ENCODE measurements around the gene SLC7A4.

SLC7A4 gene

DNA sequence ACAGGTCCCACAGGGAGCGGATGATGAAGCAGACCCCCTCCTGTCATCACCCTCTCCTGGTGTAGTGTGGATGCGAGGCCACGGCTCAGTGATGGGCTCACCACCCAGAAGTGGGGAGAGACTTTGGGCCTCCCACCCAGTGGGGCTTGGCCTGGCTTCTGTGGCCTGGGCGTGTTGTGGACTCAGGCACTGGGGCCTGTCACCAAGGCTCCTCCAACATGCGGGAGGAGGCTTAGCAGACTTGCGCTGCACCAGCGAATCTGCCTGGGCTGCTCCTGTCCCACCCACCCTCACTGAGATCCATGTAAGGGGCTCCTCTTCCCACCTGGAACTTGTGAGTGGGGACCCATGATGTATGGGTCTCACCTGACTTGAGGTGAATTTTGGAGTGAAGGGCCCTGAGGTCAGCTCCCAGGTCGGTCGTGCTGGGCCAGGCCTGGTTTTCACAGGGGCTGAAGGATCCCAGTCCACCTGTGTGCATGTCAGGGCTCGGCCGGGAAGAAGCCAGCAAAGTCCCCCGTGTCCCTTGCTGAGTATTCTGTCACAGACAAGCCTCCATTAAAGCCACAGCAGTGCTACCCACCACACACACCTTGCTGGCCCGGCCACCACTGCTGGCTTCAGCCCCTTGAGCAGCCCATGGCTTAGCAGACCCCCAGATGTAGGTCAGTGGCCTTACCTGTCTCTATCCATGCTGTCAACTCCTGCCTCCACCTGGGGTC lies 34.7 kb downstream of the SLC7A4 start:
- no peak for DNase-seq

DNA sequence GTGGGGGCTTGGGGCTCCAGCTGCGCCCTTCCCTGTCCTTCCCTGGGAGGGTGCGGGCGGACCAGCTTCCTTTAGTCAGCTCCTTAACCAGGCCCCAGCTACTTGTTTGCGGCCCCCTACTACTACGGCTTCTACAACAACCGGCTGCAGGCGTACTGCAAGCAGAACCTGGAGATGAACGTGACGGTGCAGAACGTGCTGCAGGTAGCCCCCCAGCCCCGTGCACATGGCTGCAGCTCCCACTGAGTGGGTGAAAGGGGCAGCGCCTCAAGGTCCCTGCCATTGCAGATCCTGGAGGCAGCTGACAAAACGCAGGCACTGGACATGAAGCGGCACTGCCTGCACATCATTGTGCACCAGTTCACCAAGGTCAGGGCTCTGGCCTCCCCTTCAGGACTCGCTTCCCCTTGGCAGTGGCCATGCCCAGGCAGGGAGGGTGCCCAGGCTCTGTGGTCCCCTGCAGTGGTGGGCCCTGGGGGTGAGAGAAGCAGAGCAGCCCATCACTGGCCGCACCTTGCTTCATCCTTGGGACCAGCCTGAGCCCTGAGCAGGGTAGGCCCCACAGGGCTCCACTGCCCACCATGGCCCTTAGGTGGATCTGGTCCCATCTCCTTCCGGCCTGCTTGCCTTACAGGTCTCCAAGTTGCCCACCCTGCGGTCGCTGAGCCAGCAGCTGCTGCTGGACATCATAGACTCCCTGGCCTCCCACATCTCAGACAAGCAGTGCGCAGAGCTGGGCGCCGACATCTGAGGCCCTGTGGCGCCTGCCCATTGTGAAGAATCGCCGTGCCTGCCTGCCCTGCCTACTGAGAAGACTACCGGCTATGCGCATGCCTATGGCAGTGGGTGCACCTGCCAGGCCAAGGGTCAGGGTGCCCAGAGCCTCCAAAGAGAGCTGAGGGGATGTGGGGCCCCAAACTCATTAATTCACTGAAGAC lies 35.5 kb downstream of the SLC7A4 start:
- no peak for DNase-seq

DNA sequence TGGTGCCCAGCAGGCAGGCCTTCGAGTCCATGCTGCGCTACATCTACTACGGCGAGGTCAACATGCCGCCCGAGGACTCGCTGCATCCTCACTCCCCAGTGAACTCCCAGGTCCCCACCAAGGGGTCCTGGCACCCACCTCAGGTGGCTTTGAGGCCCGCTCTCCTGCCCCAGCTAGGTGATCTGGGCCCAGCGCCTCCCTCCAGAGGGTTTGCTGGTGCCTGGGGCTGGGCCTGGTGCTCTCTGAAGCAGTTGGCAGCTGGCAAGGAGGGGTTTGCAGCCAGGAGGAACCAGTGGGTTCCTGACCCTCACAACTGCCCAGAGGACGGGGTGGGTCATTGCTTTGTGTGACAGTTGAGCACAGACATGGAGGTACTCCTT lies 36.3 kb downstream of the SLC7A4 start:
- DNase-seq, result no peak

DNA sequence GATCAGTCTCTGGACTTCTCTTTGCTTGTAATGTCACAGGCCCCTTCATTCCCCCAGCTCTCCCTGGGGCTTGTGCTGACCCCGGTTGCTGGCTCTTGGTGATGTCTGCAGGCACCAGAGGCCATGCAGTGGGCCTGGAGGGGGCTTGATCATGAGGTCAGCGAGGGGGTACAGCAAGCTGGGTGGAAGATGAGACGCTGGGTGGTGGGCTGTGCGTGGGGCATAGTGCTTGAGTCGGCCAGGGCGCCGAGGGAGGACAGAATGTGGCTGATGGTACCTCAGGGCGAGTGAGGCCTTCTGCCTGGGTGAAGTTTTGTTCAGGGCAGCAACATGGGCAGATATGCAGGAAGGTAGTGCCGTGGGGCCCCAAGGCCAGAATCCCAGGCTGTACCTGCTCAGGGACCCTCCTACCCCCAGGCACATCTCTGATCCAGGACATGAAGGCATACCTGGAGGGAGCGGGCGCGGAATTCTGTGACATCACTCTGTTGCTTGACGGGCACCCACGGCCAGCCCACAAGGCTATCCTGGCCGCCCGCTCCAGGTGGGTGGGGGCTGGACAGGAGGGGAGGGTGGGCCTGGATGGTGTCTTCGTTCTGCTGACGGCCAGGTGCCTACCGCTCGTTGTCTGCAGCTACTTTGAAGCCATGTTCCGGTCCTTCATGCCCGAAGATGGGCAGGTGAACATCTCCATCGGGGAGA lies 36.9 kb downstream of the SLC7A4 start:
- DNase-seq, result no peak

DNA sequence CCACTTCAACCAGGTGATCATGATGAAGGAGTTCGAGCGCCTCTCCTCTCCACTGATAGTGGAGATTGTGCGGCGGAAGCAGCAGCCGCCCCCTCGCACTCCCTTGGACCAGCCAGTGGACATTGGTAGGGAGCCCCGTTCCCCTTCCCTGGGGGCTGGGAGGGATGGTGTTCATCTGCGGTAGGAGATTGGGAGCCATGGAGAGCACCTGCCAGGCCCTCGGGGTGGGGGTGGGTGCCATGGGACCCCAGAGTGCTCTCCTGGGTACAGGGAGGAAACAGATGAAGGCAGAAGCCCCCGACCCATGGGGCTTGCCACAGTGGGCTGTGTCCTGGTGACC lies 37.5 kb downstream of the SLC7A4 start:
- DNase-seq, result no peak

DNA sequence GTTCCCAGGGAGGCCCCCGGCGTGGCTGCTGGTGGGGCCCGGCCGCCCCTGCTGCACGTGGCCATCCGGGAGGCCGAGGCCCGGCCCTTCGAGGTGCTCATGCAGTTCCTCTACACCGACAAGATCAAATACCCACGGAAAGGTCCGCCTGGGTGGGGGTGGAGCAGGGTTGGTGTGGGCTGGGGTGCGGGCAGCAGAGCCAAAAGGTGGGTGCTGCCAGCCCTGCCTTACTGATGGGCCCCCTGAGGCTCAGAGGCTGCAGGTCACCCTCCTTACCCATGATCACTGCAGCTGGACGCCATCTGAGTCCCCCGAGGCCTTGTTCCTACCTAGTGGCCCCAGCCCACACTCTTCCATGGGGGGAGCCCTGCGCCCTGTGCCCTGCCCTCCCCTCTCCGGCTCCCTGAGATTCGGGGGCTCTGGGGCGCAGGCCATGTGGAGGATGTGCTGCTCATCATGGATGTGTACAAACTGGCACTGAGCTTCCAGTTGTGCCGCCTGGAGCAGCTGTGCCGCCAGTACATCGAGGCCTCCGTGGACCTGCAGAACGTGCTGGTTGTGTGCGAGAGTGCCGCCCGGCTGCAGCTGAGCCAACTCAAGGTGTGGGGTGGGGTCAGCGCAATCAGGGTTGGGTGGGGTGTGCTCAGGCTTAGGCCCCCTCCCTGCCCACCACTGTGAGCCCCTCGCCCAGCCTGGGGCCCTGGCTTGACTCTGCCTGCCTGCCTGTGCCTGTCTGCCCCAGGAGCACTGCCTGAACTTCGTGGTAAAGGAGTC lies 38.0 kb downstream of the SLC7A4 start:
- DNase-seq, result no peak

DNA sequence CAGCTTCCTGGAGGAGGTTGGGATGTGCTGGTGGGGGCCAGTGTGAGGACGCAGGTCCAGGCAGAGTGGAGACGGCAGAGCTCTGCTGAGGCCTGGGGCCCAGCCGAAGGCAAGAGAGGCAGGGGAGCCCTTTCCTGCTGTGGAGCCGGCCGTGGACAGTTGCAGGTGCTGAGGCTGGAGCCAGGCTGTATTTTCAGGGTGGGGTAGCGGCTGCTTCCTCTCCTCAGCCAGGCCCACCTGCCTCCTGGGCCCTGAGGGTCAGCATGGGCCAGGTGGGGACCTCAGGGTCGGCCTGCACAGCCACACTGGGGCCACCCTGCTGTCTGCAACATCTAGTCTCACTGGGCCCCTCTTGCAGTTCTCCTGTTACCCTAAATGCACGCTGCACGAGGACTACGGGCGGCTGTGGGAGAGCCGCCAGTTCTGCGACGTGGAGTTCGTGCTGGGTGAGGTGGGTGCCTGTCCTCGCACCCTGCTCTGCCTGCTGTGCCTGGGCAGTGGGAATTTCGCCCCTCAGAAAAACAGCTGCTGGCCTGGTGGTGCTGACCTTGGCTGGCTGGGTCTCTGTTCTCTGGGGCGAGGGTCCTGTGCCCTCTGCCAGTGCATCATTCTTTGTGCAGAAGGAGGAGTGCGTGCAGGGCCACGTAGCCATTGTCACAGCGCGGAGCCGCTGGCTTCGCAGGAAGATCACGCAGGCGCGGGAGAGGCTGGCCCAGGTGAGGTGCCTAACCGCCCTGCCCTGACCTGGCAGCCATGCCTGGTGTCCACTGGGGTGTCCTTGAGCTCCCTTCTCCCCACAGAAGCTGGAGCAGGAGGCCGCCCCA lies 38.8 kb downstream of the SLC7A4 start:
- no peak for DNase-seq

DNA sequence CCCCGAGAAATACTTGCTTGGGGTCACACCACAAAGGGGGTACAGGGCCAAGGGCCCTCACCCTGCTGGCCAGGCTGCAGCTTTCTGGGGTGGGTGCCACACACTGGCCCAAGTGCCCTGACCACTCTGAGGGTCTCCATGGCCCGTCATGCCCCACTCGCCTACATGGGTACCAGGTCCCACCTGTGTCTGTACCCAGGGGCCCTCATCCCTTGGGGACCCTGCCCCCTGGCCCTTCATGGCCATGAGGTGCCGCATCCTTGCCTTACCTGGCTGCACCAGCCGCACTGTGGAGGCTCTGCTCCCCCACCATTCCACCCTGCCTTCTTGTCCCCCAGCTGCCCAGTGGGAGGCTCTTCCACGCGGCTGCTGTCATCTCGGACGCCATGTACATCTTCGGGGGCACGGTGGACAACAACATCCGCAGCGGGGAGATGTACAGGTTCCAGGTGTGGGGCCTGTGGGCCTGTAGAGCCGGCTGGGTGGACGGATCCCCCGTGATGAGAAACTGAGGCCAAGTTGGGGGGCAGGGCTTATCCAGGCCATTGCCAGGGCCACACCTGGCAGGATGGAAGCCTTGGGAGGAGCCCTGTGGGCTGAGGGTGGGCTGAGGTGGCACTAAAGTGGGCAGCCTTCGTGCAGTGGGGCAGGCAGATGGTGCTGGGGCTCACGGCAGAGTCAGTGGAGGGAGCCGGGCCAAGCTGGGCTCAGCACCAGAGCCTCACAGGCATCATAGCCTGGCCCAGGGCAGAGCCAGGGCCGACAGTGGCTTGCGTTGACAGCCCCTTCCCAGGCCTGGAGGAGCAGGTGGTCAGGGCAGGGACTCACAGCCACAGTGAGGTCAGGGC lies 39.7 kb downstream of the SLC7A4 start:
- no peak for DNase-seq

DNA sequence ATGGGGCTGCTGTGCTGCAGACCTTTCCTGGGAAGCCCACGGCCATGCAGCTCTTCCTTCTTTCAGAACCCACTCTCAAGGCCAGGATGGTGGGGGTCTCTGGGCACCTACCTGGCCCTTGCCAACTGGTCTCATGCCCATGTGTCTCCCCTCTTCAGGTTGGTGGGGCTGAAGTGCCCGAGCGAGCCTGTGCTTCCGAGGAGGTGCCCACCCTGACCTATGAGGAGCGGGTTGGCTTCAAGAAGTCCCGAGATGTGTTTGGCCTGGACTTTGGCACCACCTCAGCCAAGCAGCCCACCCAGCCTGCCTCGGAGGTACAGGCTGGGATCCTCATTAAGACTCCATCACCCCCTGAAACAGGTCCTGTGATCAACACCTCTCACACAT lies 40.3 kb downstream of the SLC7A4 start:
- no peak for DNase-seq

DNA sequence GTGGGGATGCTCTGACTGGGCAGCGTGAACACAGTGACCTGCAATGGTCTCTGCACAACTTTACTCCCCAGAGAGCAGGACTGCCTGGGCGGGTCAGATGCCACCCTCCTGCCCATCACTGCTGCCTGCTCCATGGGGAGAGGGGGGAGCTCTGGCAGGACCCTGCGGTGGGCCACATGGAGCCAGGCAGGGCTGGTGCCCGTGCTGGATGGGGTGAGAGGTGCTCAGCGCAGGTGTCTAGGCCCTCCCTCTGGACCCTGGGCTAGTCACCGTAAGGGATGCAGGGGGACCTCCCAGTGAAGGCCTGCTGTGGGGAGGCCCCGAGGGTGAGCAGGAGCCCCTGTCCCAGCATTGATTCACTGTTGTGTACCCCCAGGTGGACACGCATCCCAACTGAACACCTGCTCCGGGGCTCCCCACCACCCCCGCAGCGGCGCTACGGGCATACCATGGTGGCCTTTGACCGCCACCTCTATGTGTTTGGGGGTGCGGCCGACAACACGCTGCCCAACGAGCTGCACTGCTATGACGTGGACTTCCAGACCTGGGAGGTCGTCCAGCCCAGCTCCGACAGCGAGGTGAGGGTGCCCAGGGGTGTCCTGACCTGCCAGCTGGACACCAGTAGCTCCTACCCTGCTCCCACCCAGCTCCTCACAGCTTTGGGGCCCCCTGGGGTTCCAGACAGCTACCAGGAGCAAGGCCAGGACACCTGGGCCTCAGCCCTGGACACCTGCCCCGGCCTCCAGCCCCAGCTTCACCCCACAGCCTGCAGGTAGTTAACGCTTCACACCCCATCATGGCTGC lies 40.9 kb downstream of the SLC7A4 start:
- DNase-seq, result no peak

DNA sequence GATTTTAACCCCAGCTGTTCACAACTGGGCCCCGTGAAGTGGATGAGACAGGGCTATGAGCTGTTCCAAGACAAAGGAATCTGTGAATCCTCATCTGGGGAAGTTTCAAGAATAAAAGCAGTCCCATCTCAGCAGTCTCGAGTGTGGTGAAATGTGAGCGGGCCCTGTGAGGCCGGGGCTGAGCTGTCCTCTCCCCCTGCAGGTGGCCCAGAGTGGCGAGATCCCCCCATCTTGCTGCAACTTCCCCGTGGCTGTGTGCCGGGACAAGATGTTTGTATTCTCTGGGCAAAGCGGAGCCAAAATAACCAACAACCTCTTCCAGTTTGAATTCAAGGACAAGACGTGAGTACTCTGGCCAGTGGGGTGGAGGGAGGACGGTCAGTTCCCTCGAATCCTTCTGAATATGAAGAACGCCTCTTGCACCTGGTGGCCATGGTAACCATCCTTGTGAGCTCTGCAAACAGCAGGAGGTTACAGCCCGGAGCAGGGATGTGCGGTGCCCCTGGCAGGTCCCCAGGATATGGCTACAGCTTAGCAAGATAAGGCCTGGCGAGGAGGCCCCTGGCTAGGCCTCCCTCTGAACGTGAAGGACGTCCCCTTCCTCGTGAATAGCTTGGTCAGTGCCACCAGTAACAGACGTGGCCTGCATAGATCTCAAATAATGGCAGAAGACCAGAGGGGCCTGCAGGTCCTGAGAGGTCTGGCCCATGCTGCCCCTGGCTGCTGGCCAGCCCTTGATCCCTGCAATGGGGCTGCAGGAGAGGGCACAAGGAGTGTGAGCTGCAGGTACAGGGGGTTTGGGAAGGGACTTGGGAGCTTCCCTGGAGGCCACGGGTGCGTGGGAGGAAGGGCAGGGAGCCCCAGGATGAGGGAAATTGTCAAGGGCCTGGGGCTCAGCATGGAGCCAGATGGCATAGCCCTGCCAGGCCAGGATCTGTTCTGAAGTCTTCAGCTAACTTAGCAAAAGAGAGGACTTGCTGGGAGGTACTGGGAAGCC lies 41.9 kb downstream of the SLC7A4 start:
- DNase-seq, result no peak

DNA sequence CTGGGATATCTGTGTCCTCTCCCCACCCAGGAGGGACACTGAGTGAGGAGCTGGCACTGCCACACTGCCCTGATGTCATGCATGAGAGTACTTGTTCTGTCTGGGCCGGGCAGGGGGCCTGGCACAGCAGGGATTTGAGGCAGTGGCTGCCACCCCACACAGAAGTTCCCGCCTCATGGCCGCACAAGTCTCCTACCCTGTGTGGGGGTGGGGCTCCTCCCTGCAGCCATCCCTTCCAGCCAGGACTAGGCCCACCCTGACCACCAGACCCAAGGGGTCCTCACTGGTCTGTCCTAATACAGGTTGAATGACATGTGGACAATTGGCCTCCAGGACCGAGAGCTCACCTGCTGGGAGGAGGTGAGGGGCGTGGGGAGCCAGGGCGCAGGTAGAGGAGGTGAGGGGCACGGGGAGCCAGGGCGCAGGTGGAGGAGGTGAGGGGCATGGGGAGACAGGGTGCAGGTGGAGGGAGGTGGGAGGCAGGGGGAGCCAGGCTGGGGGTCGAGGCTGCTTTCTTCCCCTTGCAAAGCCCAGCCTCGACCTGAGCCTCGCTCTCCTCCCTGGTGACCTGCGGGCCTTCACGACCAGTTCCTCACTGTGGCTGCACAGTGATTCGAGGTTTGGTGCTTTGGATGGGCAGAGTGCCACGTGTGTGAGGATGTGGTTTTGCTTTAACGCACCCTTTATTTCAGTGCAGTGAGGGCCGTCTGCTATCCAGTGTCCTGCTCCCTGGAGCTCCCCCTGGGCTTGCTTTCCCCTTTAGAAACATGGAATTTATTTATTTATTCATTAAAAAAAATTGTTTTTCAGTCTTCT lies 42.8 kb downstream of the SLC7A4 start:
- no peak for DNase-seq

DNA sequence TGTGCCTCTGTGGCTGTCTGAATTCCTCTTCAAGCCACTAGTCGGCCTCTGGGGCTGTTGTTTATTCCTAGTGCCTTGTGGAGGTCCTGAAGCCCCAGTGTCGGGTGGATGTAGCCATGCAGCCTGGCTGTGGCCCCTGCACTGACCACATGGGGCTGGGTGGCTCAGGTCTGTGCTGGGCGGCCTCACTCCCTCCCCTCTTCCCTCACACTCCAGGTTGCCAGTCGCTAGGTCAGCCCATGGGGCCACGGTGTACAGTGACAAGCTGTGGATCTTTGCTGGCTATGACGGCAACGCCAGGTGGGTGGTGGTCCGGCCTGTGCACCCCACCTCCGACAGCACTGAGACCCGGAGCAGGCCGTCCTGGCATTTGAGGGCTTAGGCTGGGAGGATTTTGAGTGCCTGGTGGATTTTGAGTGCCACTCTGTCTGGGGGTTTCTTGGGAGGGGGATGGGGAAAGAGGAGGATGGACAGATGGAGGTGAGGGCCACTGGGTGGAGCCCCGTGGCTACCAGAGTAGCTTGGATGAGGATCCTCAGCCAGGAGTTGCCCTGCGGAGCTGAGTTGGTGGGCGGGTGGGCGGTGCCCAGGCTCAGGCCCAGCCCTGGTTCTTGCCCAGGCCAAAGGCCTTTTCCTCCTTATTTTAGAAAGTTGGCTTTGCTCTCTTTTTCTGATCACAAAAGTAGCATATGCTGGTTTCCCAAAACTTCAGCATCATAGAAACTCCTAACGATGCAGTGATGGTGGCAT lies 43.6 kb downstream of the SLC7A4 start:
- no peak for DNase-seq

DNA sequence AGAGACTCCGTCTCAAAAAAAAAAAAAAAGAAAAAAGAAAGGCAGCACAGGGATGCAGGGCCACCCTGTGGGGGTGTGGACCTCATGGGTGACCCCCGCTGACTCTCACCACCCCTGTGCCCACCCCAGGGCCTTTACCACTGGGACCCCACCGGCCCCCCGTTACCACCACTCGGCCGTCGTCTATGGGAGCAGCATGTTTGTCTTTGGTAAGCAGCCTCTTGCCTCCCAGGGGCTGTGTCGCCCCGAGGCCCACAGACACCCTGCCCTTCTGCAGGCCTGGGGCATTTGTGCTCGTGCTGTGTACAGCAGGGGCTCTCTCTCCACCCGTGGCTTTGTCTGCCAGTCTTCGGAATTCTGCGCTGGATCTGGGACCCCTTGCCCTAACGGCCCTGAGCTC lies 45.0 kb downstream of the SLC7A4 start:
- DNase-seq, result no peak

DNA sequence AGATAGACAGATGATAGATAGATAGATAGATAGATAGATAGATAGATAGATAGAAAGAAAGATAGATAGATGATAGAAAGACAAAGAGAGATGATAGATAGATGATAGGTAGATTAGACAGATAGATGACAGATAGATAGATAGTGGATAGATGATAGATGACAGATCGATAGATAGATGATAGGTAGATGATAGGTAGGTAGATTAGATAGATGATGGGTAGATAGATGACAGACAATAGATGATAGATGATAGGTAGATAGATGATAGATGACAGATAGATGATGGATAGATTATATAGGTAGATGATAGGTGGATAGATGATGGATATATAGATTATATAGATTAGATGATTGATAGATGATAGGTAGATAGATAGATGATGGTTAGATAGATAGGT lies 46.0 kb downstream of the SLC7A4 start:
- no peak for DNase-seq

DNA sequence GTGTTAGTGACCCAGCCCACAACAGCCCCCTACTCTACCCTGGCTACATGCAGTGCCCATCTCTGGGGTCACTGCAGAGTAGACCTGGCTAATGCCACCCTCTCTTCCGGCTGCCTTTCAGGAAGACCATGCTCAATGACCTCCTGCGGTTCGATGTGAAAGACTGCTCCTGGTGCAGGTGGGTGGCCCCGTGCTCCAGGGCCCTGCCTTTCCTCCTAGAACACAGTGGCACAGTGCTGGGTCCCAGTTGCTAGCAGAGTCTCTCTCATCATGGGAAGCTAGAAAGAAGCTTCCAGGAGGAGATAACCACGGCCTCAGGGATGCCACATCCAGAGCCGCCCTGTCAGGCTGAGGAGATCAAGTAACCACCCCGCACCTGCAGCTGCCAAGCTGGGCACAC lies 46.6 kb downstream of the SLC7A4 start:
- no peak for DNase-seq

DNA sequence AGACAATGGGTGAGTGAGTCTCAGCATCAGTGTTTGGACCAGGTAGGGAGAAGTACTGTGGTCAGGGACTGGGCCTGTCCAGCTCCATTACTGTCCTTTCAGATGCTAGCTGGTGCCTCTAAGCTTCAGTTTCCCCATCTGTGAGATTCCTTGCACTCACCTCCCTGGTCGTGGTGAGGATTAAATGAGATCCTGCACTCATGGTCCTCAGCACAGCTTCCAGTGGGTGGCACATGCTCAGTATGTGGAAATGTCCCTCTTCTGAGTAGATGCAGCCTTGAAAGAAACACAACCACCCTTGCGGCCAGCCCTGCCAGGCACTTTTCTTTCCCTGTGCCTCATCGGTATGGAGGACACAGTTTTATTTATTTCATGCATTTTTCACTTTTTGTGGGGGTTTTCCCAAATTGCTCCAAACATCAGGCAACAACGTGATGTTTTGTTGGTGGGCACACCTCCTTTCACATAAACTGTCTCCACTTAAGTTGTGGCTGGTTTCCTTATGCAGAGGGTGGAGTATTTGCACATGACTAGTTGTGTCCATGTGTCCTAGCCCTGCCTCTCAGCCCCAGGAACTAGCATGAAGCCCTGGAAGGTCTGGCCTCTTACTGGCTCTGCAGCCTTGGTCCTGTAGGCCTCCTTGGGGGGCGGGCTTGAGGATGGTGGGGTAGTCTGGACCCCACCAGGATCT lies 49.1 kb downstream of the SLC7A4 start:
- DNase-seq, result no peak

All from bone marrow (tissue), 2 donors.